Peyer's patch (tissue), 4 donors: ENCODE data around the gene ERP27. TPM values are rescaled to one million over a fixed set of nuclear protein-coding genes. Genes with fewer than 3 reads are reported as not detected.
A peak's percentile ranks its signal among the peaks of the same experiment; 100 is the strongest.

Source experiments
- DNase-seq, 3 donors: peaks; one replicate each; pipeline ENCODE4 v3.0.0-alpha.2; 2017 to 2019
- H3K27ac ChIP-seq, 4 donors: fragments of 200-600 bp; sonication (generic); one replicate each; pipeline ENCODE4 v1.5.1; 2016 to 2019
- H3K27me3 ChIP-seq, 2 donors: fragments of 200-600 bp; sonication (generic); one replicate each; pipeline ENCODE4 v1.5.1; 2019
- H3K36me3 ChIP-seq, 3 donors: fragments of 200-600 bp; sonication (generic); one replicate each; pipeline ENCODE4 v1.5.1; 2016 to 2019
- H3K4me1 ChIP-seq, 4 donors: fragments of 200-600 bp; sonication (generic); one replicate each; pipeline ENCODE4 v1.5.1; 2016 to 2019
- H3K4me3 ChIP-seq, 4 donors: fragments of 200-600 bp; sonication (generic); 1 replicate in 3 of 4; 2 replicates in 1 of 4; pipeline ENCODE4 v1.5.1; 2016 to 2019; ENCODE audit warnings: mild to moderate bottlenecking in 1 of 4
- H3K9me3 ChIP-seq, 4 donors: fragments of 200-600 bp; sonication (generic); one replicate each; pipeline ENCODE4 v1.5.1; 2016 to 2019; ENCODE audit warnings: mild to moderate bottlenecking in 1 of 4
- CTCF ChIP-seq, 6 experiments: fragments of 450-650 bp in 4 of 6; fragments of 200-600 bp in 2 of 6; sonication (generic) in 1 of 6; IDR thresholded peaks; one replicate each; pipeline ENCODE4 v1.5.1; 2017 to 2019; ENCODE audit warnings: antibody characterized with exemption in 6 of 6, mild to moderate bottlenecking in 3 of 6, moderate library complexity in 1 of 6
- POLR2A ChIP-seq, 2 donors: fragments of 450-650 bp; IDR thresholded peaks; one replicate each; pipeline ENCODE4 v1.5.1; 2017; ENCODE audit warnings: antibody characterized with exemption in 2 of 2, mild to moderate bottlenecking in 2 of 2, moderate library complexity in 2 of 2
- total RNA-seq, 4 donors: library from RNA; depleted of rRNA; stranded (reverse); fragments of >200 nt; gene quantifications; one replicate each; pipeline ENCODE4 v1.1.0, GENCODE V29; 2016

The ERP27 gene
- total RNA-seq, 4 donors from 2014 or later: 0.94 to 2.5 (median 1.2) TPM; not detected in 1

GRCh38 chr12:14936224-14936861 lies 2.0 kb downstream of the ERP27 start:
- Histone ChIP-seq H3K36me3 (no peaks in the 10 kb centered on the region), H3K4me3 (no peak overlapping the region), H3K9me3 (no peaks in the 10 kb centered on the region), H3K27ac (no peak overlapping the region), H3K27me3 (no peaks in the 10 kb centered on the region), H3K4me1 (peaks cover 0 to 3% (median 0%) of the 10 kb centered on the region in 4 donors)
- no peak for DNase-seq
- TF ChIP-seq CTCF (IDR thresholded peaks at IDR 0.05) (peak in 1 of 6 experiments; percentile 17), POLR2A (IDR thresholded peaks at IDR 0.05) (no peak)

- Histone ChIP-seq H3K36me3 (no peaks in the 10 kb centered on the region), H3K9me3 (no peaks in the 10 kb centered on the region), H3K27ac (no peak overlapping the region), H3K4me3 (no peak overlapping the region), H3K4me1 (peaks cover 0 to 3% (median 0%) of the 10 kb centered on the region in 4 donors), H3K27me3 (no peaks in the 10 kb centered on the region)
- DNase-seq: no peak
- TF ChIP-seq POLR2A (IDR thresholded peaks at IDR 0.05) (no peak), CTCF (IDR thresholded peaks at IDR 0.05) (no peak)
Measured at GRCh38 chr12:14935031-14935430, 3.3 kb downstream of the ERP27 start.

- Histone ChIP-seq H3K4me1 (peaks cover 0 to 3% (median 0%) of the 10 kb centered on the region in 4 donors), H3K9me3 (no peaks in the 10 kb centered on the region), H3K27ac (no peak overlapping the region), H3K4me3 (no peak overlapping the region), H3K36me3 (no peaks in the 10 kb centered on the region), H3K27me3 (no peaks in the 10 kb centered on the region)
- no peak for DNase-seq
- no peak for TF ChIP-seq CTCF (IDR thresholded peaks at IDR 0.05)
- TF ChIP-seq POLR2A (IDR thresholded peaks at IDR 0.05): no peak
Measured at GRCh38 chr12:14934511-14934910, 3.8 kb downstream of the ERP27 start.

GRCh38 chr12:14931791-14932560 lies 6.4 kb downstream of the ERP27 start:
- no peak overlapping the region for H3K4me3 ChIP-seq
- H3K27me3 ChIP-seq: no peaks in the 10 kb centered on the region
- no peaks in the 10 kb centered on the region for H3K36me3 ChIP-seq
- DNase-seq: no peak
- no peaks in the 10 kb centered on the region for H3K9me3 ChIP-seq
- H3K27ac ChIP-seq: no peak overlapping the region
- no peaks in the 10 kb centered on the region for H3K4me1 ChIP-seq
- TF ChIP-seq CTCF (IDR thresholded peaks at IDR 0.05) (no peak), POLR2A (IDR thresholded peaks at IDR 0.05) (no peak)

- Histone ChIP-seq H3K36me3 (no peaks in the 10 kb centered on the region), H3K4me1 (no peaks in the 10 kb centered on the region), H3K9me3 (no peaks in the 10 kb centered on the region), H3K27ac (no peak overlapping the region), H3K27me3 (no peaks in the 10 kb centered on the region), H3K4me3 (no peak overlapping the region)
- DNase-seq: no peak
- TF ChIP-seq CTCF (IDR thresholded peaks at IDR 0.05): no peak
- no peak for TF ChIP-seq POLR2A (IDR thresholded peaks at IDR 0.05)
Measured at GRCh38 chr12:14931359-14931758, 7.0 kb downstream of the ERP27 start.
